Gastroesophageal sphincter (tissue), 3 donors: Measurements from ENCODE around the gene APOD.

Experiments
- CTCF ChIP-seq, 4 experiments: fragments of 200-600 bp in 2 of 4; fragments of 450-650 bp in 2 of 4; sonication (generic) in 1 of 4; IDR thresholded peaks; one replicate each; pipeline ENCODE4 v1.5.1; 2017 to 2019; ENCODE audit warnings: antibody characterized with exemption in 4 of 4, mild to moderate bottlenecking in 2 of 4, moderate library complexity in 2 of 4
- EP300 ChIP-seq: sonication (generic); formaldehyde crosslinking; IDR thresholded peaks from one replicate; pipeline ENCODE4 v1.6.1; 2017; ENCODE audit warnings: antibody characterized with exemption, mild to moderate bottlenecking
- POLR2AphosphoS5 ChIP-seq: sonication (generic); formaldehyde crosslinking; IDR thresholded peaks from one replicate; pipeline ENCODE4 v1.6.1; 2017; ENCODE audit warnings: antibody characterized with exemption

- TF ChIP-seq CTCF (IDR thresholded peaks at IDR 0.05) (no peak), EP300 (no peak), POLR2AphosphoS5 (no peak)
Observed at GRCh38 chr3:195566797-195567196, 16.9 kb downstream of the APOD start.
